ACHN (cell line): ENCODE data around the gene SNTG2.
"Not testable (repeated sequence)": the region's sequence is repeated elsewhere in the genome, so short reads cannot be mapped to it uniquely, and the experiment has no call there.

Source experiments
- DNase-seq: peaks from one replicate; pipeline ENCODE4 v3.0.0-alpha.2; 2015
- in situ Hi-C: cut with HindIII; loops from 2 replicates; pipeline ENCODE4 v1.10.0; 2017; ENCODE audit warnings: low sequenced_read_pairs, low pct_ligation_motif_present, low pct_unique_long_range_greater_than_20kb

SNTG2 gene

DNA sequence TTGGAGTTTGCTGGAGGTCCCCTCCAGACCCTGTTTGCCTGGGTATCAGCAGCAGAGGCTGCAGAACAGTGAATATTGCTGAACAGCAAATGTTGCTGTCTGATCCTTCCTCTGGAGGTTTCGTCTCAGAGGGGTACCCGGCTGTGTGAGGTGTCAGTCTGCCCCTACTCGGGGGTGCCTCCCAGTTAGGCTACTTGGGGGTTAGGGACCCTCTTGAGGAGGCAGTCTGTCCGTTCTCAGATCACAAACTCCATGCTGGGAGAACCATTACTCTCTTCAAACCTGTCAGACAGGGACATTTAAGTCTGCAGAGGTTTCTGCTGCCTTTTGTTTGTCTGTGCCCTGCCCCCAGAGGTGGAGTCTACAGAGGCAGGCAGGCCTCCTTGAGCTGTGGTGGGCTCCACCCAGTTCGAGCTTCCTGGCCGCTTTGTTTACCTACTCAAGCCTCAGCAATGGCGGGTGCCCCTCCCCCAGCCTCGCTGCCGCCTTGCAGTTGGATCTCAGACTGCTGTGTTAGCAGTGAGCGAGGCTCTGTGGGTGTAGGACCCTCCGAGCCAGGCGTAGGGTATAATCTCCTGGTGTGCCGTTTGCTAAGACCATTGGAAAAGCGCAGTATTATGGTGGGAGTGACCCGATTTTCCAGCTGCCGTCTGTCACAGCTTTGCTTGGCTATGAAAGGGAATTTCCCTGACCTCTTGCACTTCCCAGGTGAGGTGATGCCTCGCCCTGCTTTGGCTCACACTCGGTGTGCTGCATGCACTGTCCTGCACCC is 437.5 kb downstream of the SNTG2 start:
- in situ Hi-C loops, DNase-seq: not testable (repeated sequence)

DNA sequence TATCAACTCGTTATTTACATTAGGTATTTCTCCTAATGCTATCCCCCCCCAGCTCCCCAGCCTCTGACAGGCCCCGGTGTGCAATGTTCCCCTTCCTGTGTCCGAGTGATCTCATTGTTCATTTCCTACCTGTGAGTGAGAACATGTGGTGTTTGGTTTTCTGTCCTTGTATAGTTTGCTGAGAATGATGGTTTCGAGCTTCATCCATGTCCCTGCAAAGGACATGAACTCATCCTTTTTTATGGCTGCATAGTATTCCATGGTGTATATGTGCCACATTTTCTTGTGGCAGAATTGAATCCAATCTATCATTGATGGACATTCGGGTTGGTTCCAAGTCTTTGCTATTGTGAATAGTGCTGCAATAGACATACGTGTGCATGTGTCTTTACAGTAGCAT is 439.5 kb downstream of the SNTG2 start:
- in situ Hi-C loops, DNase-seq: not testable (repeated sequence)

DNA sequence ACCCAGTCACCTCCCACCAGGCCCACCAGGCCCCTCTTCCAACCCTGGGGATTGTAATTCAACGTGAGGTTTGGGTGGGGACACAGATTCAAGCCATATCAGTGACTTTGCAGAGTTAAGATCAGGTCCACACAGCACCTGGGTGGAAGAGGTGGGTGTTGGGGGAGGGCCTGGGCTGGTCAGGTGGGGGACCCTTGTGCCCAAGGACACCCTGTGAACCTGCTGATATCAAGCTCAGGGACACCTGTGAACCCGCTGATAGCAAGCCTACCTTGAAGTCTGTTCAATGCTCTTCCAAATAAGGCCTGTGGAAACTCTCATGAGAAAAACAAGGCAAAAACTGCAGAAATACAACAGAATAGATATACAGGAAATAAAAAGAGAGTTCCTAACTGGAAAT is 442.7 kb downstream of the SNTG2 start:
- DNase-seq = no peak
- in situ Hi-C loops = no loop called here

DNA sequence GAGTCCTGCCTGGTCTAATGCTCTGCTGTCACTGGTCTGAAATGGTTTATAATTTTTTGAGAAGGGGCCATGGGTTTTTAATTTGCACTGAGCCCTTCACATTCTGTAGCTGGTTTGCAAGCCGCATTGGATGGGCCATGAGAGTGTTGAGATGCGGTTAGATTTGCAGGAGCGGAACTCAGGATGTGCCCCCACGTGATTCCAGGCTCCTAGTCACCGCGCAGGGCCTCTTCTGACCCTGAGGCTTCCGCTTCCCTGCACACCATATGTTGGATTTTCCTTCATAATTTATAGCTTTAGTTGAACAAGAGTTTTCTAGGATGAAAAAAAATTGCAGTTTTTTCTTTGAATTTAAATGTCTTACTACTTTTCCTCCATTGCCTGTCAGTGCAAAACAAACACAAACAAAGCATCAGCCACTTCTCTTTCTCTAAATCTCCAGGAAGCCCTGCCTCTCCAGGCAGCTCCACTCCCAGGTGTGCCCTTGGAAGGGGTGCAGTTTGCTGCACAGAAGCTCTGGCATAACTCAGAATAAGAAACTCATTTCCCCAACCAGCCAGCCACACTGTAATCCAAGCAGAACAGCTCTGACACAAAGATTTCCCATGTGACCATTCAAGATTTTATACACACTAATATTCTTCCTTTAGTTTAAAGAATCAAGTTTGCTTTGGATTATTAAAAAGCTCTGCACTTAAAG is 444.2 kb downstream of the SNTG2 start:
- in situ Hi-C loops = no loop called here
- no peak for DNase-seq

DNA sequence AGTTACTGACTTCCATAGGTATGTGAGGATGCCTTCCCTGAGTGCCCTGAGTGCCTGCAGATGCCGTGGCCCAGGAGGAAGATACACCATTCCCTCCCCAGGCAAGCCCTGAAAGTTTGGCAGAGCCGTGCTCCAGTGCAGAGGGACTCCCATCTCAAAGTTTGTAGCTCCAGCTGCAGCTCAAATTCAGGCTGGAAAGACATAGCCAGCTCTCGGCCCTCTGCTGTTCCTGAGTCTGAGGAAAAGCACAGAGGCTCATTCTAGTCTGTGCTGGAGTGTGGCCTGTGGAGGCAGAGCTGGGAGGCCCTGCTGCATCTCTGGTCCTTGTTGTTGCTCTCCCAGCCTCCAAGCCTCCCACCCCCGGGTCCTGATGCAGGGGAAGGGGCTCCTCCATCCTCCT is 446.7 kb downstream of the SNTG2 start:
- in situ Hi-C loops = no loop called here
- no peak for DNase-seq

DNA sequence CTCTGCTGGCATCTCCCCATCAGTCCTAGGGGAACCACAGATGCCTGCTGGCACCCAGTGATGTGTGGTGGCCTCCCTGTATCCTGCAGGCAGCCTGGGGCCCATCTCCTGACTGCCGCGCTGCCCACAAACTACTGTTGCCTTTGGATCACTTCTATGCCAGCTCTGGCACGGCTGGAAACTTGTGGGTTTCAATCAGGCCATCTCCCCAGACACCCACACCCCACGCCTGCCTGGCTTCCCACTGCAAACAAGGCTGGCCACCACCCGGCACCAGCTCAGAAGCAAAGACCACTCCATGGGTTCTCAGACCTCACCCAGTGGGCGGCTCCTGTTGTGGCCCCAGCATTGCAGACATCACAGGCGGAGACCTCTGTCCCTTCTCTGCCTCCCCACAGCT is 447.5 kb downstream of the SNTG2 start:
- in situ Hi-C loops = no loop called here
- no peak for DNase-seq

DNA sequence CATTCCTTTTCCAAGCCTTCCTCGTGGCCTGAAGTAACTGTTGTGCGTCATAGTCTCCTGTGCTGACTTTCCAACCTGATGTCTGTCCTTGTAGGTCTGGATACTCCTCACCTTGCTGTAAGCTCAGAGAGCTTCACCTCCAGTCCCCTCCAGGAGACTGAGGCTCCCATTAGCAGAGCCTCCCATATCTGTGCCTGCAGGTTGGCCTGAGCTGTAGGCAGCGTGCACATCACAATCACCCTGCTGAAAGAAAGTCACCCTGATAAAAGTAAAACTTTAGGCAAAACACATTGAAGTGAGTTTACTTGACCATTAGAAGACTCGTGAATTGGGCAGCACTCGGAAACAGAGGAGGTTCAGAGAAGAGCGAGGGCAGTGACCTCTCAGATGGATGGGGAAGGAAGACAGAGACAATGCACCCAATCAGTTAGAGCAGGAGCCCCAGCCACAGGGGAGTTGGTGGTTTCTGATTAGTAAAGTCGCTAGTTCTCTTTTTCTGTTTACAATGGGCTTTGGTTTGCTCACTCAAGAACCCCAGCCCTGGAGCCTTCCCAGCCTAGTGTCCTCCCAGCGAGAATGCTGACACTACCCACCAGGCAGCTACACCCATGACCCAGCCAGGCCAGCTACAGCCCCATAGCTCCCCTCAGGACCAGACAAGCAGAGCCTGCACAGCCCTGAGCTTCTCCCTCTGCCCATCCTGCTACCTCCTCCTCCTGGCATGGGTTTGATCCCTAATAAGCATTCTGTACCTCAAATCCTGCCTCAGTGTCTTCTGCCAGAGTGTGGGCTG is 450.5 kb downstream of the SNTG2 start:
- no peak for DNase-seq
- in situ Hi-C loops = no loop called here

DNA sequence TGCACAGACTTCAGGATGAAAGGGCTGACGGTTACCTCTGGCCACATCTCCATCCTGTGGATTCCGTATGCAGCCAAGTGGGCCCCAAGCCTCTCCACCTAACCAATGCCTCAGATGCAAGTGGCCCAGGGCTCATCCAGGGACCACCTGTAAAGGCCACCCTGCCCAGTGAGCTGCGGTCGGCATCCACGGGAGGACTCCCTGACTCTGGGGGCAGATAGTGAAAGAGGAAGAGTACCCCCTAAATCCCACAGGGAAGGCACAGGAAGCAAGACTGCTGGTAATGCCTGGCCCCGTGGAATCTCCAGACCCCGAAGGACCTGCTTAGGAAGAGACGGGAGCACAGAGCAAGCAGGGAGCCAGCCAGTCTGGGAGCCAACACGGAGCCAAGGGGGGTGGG is 451.4 kb downstream of the SNTG2 start:
- no peak for DNase-seq
- in situ Hi-C loops = no loop called here

DNA sequence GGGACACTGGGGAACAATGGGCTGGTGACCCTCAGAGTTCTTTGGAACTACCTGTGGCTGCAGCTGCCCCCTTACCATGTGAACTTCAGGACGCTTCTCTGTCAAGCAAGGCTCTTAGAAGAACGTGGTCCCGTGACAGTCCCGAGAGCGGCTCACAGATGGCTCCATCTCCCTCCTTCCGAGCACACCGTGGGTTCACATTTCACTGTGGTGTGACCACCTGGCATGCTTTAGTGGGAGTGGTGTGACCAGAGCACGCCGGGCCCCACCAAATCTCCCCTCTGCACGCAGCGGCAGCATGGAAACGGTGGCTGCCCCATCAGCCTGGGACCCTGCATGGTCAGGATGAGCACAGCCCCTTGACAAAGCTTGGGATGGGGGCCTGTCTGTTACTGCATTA is 452.9 kb downstream of the SNTG2 start:
- in situ Hi-C loops = no loop called here
- DNase-seq = no peak

DNA sequence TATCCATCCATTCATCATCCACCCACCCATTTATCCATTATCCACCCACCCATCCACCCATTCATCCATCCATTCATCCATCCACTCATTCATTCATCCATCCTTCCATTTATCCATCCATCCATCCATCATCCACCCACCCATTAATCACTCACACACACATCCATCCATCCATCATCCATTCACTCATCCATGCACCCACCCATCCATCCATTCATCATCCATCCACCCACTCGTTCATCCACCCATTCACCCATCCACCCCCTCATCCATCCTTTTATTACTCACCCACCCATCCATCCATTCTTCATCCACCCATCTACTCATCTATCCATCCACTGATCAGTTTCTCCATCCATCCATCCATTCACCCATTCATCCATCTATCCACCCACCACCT is 454.5 kb downstream of the SNTG2 start:
- no peak for DNase-seq
- in situ Hi-C loops = no loop called here

DNA sequence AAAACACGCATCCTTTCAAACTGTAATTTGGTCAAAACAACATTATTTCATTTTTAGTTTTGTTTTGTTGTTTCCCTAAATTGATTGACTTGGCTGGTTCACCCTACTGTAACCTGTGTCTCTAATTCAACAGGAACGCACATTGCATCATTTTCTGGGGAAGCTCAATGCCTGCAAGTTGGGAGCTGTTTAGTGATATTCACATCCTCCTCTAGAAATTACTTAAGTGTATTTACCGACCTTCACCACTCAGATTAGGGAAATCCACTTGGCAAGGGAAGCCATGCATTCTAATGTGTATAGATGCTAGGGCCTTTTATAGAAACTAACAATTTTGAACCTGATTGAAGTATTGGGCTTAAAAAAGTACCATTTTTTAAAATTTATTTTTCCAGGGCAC is 455.3 kb downstream of the SNTG2 start:
- in situ Hi-C loops = no loop called here
- no peak for DNase-seq

DNA sequence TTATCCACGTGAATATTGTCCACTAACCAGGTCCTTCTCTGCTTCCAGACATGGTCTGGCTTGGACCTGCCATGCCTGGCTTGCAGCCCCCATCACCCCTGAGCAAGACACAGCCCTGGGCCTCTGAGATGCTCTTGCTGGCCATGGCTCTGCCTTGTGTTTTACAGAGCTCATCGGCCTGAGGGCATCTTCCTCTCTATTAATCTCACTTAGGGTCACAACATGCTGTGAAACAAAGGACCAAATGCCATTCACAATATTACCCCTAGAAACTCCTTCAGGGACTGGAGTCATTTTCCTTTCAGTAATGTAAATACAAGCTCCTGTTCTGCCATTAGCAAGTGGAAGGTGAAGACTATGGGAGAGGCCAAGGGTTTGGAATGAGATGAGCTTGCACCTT is 455.8 kb downstream of the SNTG2 start:
- in situ Hi-C loops = no loop called here

DNA sequence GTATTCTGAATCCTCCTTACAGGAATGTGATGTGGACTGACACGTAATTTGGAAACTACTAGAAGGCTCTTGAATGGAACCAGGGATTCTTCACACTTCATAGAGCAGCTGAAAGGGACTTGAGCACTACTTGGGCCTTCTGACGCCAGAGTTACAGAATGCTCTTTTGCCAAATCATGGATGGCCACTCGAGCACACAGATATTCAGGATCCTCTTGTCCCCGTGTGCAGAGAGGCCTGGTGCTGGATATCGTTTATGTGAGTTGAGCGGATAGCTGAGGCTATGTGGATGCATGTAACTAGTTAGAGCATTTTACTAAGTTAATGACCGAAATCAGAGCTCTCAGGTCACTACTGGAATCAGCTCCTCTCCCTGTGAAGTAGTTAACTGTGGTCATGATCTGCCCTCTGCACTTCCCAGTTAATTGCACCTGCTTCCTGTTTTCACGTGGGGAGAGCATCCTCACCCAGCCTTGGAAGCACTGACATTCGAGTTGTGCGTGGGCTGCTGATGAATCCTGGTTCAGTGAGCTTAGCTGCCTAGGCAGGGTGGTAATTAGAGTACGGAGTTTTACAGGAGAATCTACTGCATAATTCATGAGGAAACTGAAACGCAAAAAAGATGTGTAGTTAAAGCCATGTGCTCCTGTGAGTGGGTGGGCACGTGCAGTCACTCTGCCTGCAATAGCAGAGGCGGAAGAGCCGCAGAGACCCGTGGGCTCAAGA is 457.5 kb downstream of the SNTG2 start:
- in situ Hi-C loops = no loop called here

More for the DNA sequence above, 455.8 kb downstream of the SNTG2 start:
- DNase-seq = no peak

DNA sequence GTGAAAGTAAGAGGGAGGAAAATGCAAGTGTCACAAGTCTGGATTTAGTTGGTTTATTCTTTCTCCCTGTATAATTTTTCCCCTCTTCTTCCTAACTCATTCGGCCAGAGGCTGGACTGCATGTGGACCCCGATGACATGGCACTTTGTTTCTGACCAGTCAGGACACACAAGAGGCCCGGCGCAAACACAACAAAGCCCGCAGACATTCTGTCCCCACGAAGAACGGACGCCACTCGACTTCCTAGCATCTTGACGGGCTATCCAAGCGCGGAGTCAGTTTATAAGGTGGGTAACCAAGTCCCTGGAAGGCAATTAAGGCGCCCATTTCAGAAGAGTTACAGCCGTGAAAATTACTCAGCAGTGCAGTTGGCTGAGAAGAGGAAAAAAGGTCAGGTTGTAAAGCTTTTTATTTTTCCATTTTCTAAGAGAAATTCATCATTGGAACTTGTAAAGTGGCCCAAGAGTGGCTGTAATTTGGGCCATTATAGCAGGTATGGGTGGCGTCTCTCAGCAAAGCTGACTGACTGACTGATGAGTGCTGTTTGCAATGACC is 462.6 kb downstream of the SNTG2 start, which contains the start of gene TPO:
Gene TPO (plus strand): TSS at position 308 of the 555 bp plus-strand sequence. CDS start 946 bp downstream, outside the sequence.
- DNase-seq = no peak

More for the DNA sequence above, 457.5 kb downstream of the SNTG2 start:
- no peak for DNase-seq

DNA sequence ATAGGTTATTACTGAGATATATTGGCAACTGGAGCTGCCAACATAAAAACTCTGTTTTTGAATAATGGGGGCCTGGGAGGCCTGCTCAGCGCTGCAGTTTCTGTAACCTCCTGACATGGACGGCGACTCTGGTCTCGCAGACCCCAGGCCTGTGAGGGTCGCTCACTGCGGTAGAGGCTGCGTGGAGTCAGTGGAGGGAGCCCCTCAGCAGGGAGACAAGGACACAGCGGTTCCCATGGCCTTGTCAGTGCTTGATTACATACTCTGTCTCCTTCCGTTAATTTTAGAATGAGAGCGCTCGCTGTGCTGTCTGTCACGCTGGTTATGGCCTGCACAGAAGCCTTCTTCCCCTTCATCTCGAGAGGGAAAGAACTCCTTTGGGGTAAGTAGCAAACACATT is 463.5 kb downstream of the SNTG2 start:
- in situ Hi-C loops = no loop called here
- DNase-seq = no peak

More for the DNA sequence above, 462.6 kb downstream of the SNTG2 start, which contains the start of gene TPO:
- in situ Hi-C loops = no loop called here

DNA sequence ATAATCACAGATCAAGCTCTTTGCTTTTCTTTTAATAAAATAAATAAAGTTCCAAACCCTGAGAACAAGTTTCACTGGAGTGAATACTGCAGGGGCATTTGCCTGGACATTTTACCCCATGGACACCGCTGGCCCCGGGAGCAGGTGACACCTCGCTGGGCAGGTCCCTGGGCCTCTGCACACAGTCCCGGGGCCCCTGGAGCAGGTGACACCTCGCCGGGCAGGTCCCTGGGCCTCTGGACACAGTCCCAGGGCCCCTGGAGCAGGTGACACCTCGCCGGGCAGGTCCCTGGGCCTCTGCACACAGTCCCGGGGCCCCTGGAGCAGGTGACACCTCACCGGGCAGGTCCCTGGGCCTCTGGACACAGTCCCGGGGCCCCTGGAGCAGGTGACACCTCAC is 464.3 kb downstream of the SNTG2 start:
- DNase-seq, in situ Hi-C loops: not testable (repeated sequence)

DNA sequence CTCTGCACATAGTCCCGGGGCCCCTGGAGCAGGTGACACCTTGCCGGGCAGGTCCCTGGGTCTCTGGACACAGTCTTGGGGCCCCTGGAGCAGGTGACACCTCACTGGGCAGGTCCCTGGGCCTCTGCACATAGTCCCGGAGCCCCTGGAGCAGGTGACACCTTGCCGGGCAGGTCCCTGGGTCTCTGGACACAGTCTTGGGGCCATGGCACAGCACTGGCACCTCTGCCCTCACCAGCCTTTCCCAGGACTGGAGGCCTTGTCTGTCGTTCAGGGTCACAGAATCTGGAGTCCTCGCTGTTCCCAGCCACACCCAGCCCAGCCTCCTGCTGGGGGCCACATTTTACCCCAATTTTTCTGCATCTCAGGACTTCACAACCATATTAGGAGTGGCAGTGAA is 464.9 kb downstream of the SNTG2 start:
- in situ Hi-C loops = no loop called here

More for the DNA sequence above, 464.9 kb downstream of the SNTG2 start:
- no peak for DNase-seq
